Esophagus squamous epithelium (tissue), 5 donors: ENCODE measurements around the gene EFNB2. TPM values are rescaled to one million over a fixed set of nuclear protein-coding genes. Genes with fewer than 3 reads are reported as not detected.
A peak's percentile ranks its signal among the peaks of the same experiment; 100 is the strongest.

ENCODE experiments used
- DNase-seq: peaks from one replicate; lab custom pipeline; 2025; lab: John Stamatoyannopoulos, UW
- H3K27ac ChIP-seq, 4 donors: fragments of 200-600 bp; sonication (generic); one replicate each; pipeline ENCODE4 v1.5.1; 2016 to 2019; ENCODE audit warnings: mild to moderate bottlenecking in 1 of 4
- H3K27me3 ChIP-seq, 4 donors: fragments of 200-600 bp; sonication (generic); 1 replicate in 3 of 4; 2 replicates in 1 of 4; pipeline versions ENCODE4 v1.5.1 to v1.6.0; 2017 to 2021; ENCODE audit warnings: antibody characterized with exemption in 1 of 4
- H3K36me3 ChIP-seq, 3 donors: fragments of 200-600 bp; sonication (generic); one replicate each; pipeline ENCODE4 v1.5.1; 2016 to 2019
- H3K4me1 ChIP-seq, 3 donors: fragments of 200-600 bp; sonication (generic); one replicate each; pipeline ENCODE4 v1.5.1; 2017 to 2019
- H3K4me3 ChIP-seq, 4 donors: fragments of 200-600 bp; sonication (generic); 1 replicate in 3 of 4; 2 replicates in 1 of 4; pipeline ENCODE4 v1.5.1; 2016 to 2019; ENCODE audit warnings: mild to moderate bottlenecking in 2 of 4, moderate library complexity in 1 of 4
- H3K9me3 ChIP-seq, 3 donors: fragments of 200-600 bp; sonication (generic); one replicate each; pipeline ENCODE4 v1.5.1; 2016 to 2019
- POLR2A ChIP-seq, 4 donors: fragments of 450-650 bp; IDR thresholded peaks; one replicate each; pipeline ENCODE4 v1.6.1; 2017; ENCODE audit warnings: antibody characterized with exemption in 4 of 4, mild to moderate bottlenecking in 4 of 4, moderate library complexity in 3 of 4
- WGBS, 2 donors: methylation state at CpG; one replicate each; pipeline ENCODE4 v1.1.5; 2018; 5-methylcytosine and 5-hydroxymethylcytosine counted together
- intact Hi-C: fragments of 100-400 bp; cut with DNase I; formaldehyde crosslinking; loops from one replicate; pipeline ENCODE4 v1.15.0; 2022
- total RNA-seq, 4 donors: library from RNA; depleted of rRNA; stranded (reverse); fragments of >200 nt; gene quantifications; one replicate each; pipeline ENCODE4 v1.1.0, GENCODE V29; 2016
- TF ChIP-seq, protein P1 (sequence below), 6 experiments: fragments of 450-650 bp in 4 of 6; fragments of 200-600 bp in 2 of 6; sonication (generic) in 2 of 6; IDR thresholded peaks; one replicate each; pipeline ENCODE4 v1.5.1; 2016 to 2019; ENCODE audit warnings: antibody characterized with exemption in 6 of 6, mild to moderate bottlenecking in 4 of 6, moderate library complexity in 4 of 6
- donor health status: DM: yes; HTN: yes; CAD: no.

EFNB2 gene
- total RNA-seq, 4 donors from 2014 or later = 14.9 to 29.1 (median 15.8) TPM

DNA sequence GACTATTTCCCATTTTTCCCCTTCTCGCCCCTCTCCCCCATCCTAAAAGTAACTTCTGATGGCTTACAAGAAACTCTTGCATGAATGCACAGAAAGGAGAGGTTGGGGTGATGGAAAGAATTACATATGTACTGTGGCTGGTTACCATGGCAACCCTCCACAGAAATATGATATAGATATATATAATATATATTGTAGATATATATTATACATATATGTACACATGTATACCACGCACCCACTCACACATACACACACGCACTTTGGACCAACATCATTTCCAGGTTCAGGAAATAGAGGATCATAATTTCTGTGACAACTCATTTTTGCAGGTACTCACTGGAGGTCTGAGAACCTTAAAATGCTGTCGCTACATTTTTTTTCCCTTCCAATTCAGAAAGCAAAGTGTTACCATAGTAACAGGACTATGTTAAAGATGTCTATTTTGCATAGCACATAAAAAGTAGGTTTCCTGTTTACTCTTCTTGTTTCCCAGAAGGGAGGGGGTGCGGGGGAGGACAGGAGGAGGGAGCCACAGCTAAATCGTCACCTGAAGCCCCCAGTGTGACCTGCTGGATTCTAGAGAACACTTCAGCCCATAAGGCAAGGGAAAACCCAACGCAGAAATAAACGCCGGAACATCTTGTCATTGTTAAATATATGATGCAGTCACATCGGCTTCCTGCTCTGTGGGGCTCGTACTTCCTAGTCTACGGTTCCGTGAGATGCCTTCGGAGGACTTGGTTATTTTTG, 44.7 kb downstream of the EFNB2 start:
- 57 to 77% methylated on average over 14 of the region's 14 CpGs for WGBS, 2 donors
- TF ChIP-seq, protein P1, sequence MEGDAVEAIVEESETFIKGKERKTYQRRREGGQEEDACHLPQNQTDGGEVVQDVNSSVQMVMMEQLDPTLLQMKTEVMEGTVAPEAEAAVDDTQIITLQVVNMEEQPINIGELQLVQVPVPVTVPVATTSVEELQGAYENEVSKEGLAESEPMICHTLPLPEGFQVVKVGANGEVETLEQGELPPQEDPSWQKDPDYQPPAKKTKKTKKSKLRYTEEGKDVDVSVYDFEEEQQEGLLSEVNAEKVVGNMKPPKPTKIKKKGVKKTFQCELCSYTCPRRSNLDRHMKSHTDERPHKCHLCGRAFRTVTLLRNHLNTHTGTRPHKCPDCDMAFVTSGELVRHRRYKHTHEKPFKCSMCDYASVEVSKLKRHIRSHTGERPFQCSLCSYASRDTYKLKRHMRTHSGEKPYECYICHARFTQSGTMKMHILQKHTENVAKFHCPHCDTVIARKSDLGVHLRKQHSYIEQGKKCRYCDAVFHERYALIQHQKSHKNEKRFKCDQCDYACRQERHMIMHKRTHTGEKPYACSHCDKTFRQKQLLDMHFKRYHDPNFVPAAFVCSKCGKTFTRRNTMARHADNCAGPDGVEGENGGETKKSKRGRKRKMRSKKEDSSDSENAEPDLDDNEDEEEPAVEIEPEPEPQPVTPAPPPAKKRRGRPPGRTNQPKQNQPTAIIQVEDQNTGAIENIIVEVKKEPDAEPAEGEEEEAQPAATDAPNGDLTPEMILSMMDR (IDR thresholded peaks at IDR 0.05) = no peak
- no peak for TF ChIP-seq POLR2A (IDR thresholded peaks at IDR 0.05)
- no peak for DNase-seq
- H3K27ac ChIP-seq = peak overlapping the region in 1 of 4 donors; percentile 9
- H3K4me1 ChIP-seq = no peaks in the 10 kb centered on the region
- peak overlapping the region in 1 of 4 donors; percentile 3 for H3K4me3 ChIP-seq
- intact Hi-C loops = no loop called here
- H3K27me3 ChIP-seq = no peaks in the 10 kb centered on the region
- no peaks in the 10 kb centered on the region for H3K9me3 ChIP-seq
- H3K36me3 ChIP-seq = peaks cover 0 to 46% (median 5%) of the 10 kb centered on the region in 3 donors

DNA sequence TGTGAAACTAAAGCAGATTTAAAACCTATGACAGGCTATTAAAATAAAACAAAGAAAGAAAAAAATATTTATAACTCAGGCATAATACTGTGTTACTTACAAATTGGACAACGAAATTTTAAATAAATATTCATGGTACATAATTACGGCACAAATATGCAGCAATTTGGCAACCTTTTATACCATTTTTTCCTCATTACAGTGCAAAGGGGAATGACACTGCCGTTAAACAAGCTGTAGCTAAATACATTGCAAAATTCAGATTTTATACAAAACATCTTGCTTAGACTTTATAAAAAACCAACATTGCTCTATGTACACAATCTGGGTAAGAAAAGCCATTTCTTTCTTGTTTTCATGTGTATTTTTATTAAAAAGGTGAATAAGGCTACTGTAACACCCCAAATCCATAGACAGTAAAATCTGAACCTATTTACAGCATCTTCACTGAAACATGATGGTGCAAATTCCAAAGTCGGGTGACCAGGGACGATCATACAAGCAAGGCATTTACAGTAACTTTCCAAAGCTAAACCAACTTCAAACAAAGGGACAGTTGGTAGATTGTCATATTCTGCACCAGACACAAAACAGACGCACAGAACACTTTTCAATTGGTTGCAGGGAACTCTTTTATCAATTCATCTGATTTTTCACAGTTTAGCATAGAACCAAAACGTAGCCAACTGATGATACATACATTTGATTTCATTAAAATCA, 45.5 kb downstream of the EFNB2 start:
- Histone ChIP-seq H3K36me3 (peaks cover 0 to 45% (median 5%) of the 10 kb centered on the region in 3 donors), H3K4me1 (peaks cover 0 to 7% (median 0%) of the 10 kb centered on the region in 3 donors), H3K4me3 (no peak overlapping the region), H3K27ac (no peak overlapping the region), H3K9me3 (no peaks in the 10 kb centered on the region), H3K27me3 (no peaks in the 10 kb centered on the region)
- intact Hi-C loops = no loop called here
- no peak for DNase-seq
- WGBS, 2 donors = 70 to 72% methylated on average over 7 of the region's 7 CpGs
- TF ChIP-seq, protein P1 (IDR thresholded peaks at IDR 0.05) = no peak
- TF ChIP-seq POLR2A (IDR thresholded peaks at IDR 0.05) = no peak

DNA sequence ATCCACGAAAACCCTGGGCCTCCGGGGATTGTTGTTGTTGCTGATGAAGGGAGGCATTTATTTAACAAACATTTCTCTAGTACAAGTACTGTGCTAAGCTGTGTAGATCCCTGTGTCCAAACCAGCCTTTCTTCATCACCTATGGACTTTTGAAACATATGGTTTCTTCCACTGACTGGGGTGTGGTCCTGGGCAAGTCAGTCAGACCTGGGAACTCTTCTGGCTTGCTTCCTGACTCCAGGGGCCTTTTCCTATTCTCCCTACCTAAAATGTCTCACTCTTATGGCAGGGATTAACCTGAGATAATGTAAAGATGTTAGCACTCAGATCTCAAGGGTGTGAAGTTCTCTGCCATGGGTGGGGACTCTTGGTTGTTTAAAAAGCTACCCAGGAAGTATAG, 46.8 kb downstream of the EFNB2 start:
- DNase-seq = no peak
- peaks cover 0 to 8% (median 0%) of the 10 kb centered on the region in 3 donors for H3K4me1 ChIP-seq
- 73 to 100% methylated on average over 2 of the region's 2 CpGs for WGBS, 2 donors
- peaks cover 0 to 31% (median 5%) of the 10 kb centered on the region in 3 donors for H3K36me3 ChIP-seq
- no peak overlapping the region for H3K4me3 ChIP-seq
- no peaks in the 10 kb centered on the region for H3K27me3 ChIP-seq
- TF ChIP-seq, protein P1 (IDR thresholded peaks at IDR 0.05) = no peak
- TF ChIP-seq POLR2A (IDR thresholded peaks at IDR 0.05) = no peak
- no peak overlapping the region for H3K27ac ChIP-seq
- H3K9me3 ChIP-seq = no peaks in the 10 kb centered on the region
- intact Hi-C loops = no loop called here

DNA sequence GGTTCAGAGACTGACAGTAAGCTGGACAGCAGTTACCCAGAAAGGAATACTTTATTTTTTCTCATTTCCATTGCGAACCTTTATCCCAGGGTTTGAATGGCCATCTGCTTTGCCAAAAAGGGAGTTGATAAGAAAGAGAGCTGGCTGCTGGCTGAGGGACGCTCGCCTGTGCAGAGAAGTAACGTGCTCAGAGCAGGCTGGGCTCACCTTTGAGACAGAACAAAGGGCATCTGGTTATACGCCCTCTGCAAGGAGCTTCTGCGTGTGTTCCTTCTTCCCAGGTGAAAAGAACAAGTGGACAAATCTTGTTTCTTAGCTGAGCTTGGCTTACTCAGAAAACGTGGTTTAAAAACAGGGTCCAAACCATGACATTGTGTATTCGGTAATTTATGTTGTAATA, 47.4 kb downstream of the EFNB2 start:
- no peak for DNase-seq
- intact Hi-C loops = no loop called here
- Histone ChIP-seq H3K27ac (no peak overlapping the region), H3K27me3 (no peaks in the 10 kb centered on the region), H3K36me3 (peaks cover 0 to 25% (median 5%) of the 10 kb centered on the region in 3 donors), H3K4me3 (no peak overlapping the region), H3K4me1 (peaks cover 0 to 8% (median 0%) of the 10 kb centered on the region in 3 donors), H3K9me3 (no peaks in the 10 kb centered on the region)
- 76 to 87% methylated on average over 6 to 8 of the region's 8 CpGs for WGBS, 2 donors
- TF ChIP-seq POLR2A (IDR thresholded peaks at IDR 0.05) = no peak
- TF ChIP-seq, protein P1 (IDR thresholded peaks at IDR 0.05) = no peak

DNA sequence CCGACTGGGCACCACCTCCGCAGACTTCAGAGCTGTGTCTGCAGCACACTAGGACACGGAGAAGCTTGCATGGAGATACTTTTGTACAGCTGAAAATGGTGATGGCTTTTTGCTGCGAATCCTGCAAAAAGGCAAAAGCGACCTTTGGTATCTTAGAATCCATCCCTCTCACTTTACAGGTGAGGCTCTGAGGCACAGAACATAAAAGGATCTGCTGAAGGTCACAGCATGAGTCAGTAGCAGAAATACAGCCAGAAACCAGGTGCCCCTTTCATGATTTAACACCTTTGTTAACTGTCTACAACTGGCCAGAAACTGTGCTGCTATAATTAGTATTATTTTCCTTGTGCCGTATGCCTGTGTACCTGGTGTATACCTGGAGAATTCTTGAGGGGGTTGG, 48.3 kb downstream of the EFNB2 start:
- no peaks in the 10 kb centered on the region for H3K27me3 ChIP-seq
- H3K36me3 ChIP-seq = peaks cover 0 to 16% (median 0%) of the 10 kb centered on the region in 3 donors
- no peak overlapping the region for H3K4me3 ChIP-seq
- H3K9me3 ChIP-seq = no peaks in the 10 kb centered on the region
- WGBS, 2 donors = 83 to 87% methylated on average over 4 to 6 of the region's 6 CpGs
- TF ChIP-seq, protein P1 (IDR thresholded peaks at IDR 0.05) = no peak
- H3K4me1 ChIP-seq = peaks cover 0 to 8% (median 0%) of the 10 kb centered on the region in 3 donors
- H3K27ac ChIP-seq = no peak overlapping the region
- intact Hi-C loops = no loop called here
- DNase-seq = no peak
